Measurements from ENCODE around the gene DLGAP3. TPM values are rescaled to one million over a fixed set of nuclear protein-coding genes. Genes with fewer than 3 reads are reported as not detected.

Gene DLGAP3
- total and polyA plus RNA-seq, 2 donors (not counting 3 experiments of a cell fraction or from before 2014, with no cell fraction given) = 0.04 to 0.20 TPM

DNA sequence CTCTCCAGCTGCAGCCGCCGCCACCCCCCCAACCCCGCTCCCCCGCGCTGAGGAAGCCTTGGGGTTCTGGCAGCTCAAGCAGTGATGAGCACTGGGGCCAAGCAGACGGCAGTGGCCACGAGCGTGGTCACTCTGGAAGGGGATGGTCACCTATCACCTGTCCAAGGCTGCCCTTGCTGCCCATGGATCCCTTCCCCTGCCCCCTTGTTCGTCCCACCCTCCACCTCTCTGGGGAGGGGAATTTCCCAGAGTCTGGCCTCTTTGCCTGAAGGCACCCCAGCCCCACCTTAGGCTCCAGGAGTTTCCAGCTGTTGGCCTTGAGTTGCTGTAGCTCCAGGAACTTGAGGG lies 62.7 kb downstream of the DLGAP3 start:
- Histone ChIP-seq H3K79me2 (ENCODE audit: control insufficient read depth, insufficient read depth, low read length) (no peaks in the 10 kb centered on the region), H3K9ac (replicated peaks; ENCODE audit: extremely low read depth, insufficient read depth, low read length) (no peak overlapping the region), H2AFZ (ENCODE audit: low read depth, low read length) (peak overlapping the region; percentile 99), H3K9me1 (replicated peaks; ENCODE audit: control insufficient read depth, extremely low read depth, insufficient read depth, low read length) (no peaks in the 10 kb centered on the region), H4K20me1 (replicated peaks; ENCODE audit: control insufficient read depth, extremely low read depth, insufficient read depth, low read length) (no peaks in the 10 kb centered on the region), H3K36me3 (ENCODE audit: control insufficient read depth in 2 of 2, extremely low read depth in 1 of 2, insufficient read depth in 2 of 2, low read length in 2 of 2) (no peaks in the 10 kb centered on the region), H3K9me3 (replicated peaks; ENCODE audit: control insufficient read depth, insufficient read depth, low read length) (no peaks in the 10 kb centered on the region), H3K4me2 (ENCODE audit: insufficient read depth, low read length) (peak overlapping the region; percentile 89), H3K4me1 (ENCODE audit: control insufficient read depth, extremely low read depth, insufficient read depth, low read length) (peaks cover 7% of the 10 kb centered on the region), H3K4me3 (replicated peaks in 1 of 3; ENCODE audit: insufficient read depth in 1 of 3, low read depth in 1 of 3, low read length in 3 of 3) (peak overlapping the region in 1 of 3 experiments; percentile 76), H3K27ac (ENCODE audit: insufficient read depth, low read depth, low read length) (no peak overlapping the region), H3K27me3 (ENCODE audit: control insufficient read depth in 2 of 2, insufficient read depth in 2 of 2, low read length in 2 of 2) (peaks cover 15 to 16% of the 10 kb centered on the region in 2 experiments)
- TF ChIP-seq EZH2 (IDR thresholded peaks at IDR 0.05; ENCODE audit: borderline replicate concordance, low read depth, low read length, severe bottlenecking) (no peak), POLR2A (IDR thresholded peaks at IDR 0.05; ENCODE audit: low read depth, low read length) (no peak), MYC (IDR thresholded peaks at IDR 0.05; ENCODE audit: low read depth, low read length) (no peak), FOS (IDR thresholded peaks at IDR 0.05; ENCODE audit: borderline replicate concordance, insufficient read depth, low read length) (no peak), GATA2 (IDR thresholded peaks at IDR 0.05; ENCODE audit: insufficient read depth, insufficient read length, low read depth, low read length) (no peak), JUN (IDR thresholded peaks at IDR 0.05; ENCODE audit: borderline replicate concordance, insufficient read depth, insufficient read length, low read depth) (no peak), POLR2AphosphoS5 (IDR thresholded peaks at IDR 0.05; ENCODE audit: insufficient read depth, low read depth, low read length) (no peak)
- TF ChIP-seq, protein P1, sequence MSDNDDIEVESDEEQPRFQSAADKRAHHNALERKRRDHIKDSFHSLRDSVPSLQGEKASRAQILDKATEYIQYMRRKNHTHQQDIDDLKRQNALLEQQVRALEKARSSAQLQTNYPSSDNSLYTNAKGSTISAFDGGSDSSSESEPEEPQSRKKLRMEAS (IDR thresholded peaks at IDR 0.05; ENCODE audit: insufficient read depth, insufficient read length) = no peak
- TF ChIP-seq, protein P2, sequence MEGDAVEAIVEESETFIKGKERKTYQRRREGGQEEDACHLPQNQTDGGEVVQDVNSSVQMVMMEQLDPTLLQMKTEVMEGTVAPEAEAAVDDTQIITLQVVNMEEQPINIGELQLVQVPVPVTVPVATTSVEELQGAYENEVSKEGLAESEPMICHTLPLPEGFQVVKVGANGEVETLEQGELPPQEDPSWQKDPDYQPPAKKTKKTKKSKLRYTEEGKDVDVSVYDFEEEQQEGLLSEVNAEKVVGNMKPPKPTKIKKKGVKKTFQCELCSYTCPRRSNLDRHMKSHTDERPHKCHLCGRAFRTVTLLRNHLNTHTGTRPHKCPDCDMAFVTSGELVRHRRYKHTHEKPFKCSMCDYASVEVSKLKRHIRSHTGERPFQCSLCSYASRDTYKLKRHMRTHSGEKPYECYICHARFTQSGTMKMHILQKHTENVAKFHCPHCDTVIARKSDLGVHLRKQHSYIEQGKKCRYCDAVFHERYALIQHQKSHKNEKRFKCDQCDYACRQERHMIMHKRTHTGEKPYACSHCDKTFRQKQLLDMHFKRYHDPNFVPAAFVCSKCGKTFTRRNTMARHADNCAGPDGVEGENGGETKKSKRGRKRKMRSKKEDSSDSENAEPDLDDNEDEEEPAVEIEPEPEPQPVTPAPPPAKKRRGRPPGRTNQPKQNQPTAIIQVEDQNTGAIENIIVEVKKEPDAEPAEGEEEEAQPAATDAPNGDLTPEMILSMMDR (IDR thresholded peaks at IDR 0.05; ENCODE audit: extremely low read depth in 1 of 2, insufficient read depth in 1 of 2, low read depth in 1 of 2, low read length in 2 of 2) = no peak
- ChIA-PET CTCF (interaction anchor here (0.6 to 4.7 kb wide), 18 partner anchors 11 to 431 kb away, joined by 3 to 59 read pairs (median 4); partner anchors contain the start of genes TMEM35B and ZMYM1), POLR2A (no interaction called here)
- no peak for DNase-seq (ENCODE audit: low read depth, low spot score)
- dilution Hi-C loops (cut with MboI; ENCODE audit: extremely low pct_ligation_motif_present, low sequenced_read_pairs) = no loop called here
- FAIRE-seq = no peak
- BruUV-seq (replicated peaks) = no TSS peak
- intact Hi-C loops (cut with micrococcal nuclease) = loop anchor here (1.0 kb wide), 2 partner anchors 14 to 80 kb away; no protein-coding TSS in a partner anchor
